HG03175 (cell line): ENCODE measurements around the gene PKDCC.
A peak's percentile ranks its signal among the peaks of the same experiment; 100 is the strongest.
"Not testable (repeated sequence)": the region's sequence is repeated elsewhere in the genome, so short reads cannot be mapped to it uniquely, and the experiment has no call there.

Source experiments
- ATAC-seq: cut with Tn5 transposase; IDR thresholded peaks from one replicate; pipeline ENCODE4 v1.9.1; 2021; ENCODE audit warnings: mild to moderate bottlenecking, moderate library complexity; ENCODE audit not compliant: unreplicated experiment

Gene PKDCC

DNA sequence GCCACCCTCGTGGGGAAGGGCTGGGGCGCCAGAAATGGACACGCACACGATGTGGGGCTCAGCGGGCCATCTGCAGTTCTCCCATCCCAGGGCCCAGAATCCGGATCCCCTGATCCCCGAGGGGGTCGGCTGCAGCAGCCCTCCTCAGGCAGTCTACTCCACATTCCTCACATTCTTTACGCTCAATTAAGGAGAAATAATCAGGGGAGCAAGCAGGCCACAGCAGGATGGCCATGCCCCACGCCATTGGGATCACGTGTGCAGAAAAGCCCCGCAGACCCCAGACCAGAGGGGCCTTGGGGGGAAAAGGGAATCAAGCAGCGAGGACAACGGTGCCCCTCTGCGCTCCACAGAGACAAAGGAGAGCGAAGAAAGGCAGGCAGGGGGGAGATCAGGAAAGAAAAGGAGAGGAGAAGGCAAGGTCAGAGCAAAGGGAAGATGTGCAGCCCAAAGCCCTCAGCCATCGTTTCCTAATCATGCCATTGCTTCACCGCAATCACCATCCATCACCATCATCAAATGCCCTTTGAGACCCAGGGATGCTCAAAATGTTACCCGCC is 17.5 kb upstream of the PKDCC start:
- ATAC-seq = no peak

DNA sequence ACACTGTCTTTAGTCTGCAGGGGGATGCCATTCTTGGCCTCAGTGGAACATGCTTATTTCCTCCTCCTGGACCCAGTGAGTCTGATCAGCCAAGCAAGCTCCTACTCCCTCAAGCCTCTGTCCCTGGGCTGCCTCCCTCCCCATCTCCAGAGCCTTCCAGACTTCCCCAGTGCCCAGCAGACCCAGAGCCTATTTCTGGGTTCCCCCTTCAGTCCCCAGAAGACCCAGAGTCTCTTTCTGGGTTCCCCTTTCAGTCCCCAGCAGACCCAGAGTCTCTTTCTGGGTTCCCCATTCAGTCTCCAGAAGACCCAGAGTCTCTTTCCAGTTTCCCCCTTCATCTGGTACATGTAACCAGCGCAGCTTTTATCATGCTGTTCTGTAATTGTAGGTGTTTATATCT is 17.0 kb upstream of the PKDCC start:
- no peak for ATAC-seq

DNA sequence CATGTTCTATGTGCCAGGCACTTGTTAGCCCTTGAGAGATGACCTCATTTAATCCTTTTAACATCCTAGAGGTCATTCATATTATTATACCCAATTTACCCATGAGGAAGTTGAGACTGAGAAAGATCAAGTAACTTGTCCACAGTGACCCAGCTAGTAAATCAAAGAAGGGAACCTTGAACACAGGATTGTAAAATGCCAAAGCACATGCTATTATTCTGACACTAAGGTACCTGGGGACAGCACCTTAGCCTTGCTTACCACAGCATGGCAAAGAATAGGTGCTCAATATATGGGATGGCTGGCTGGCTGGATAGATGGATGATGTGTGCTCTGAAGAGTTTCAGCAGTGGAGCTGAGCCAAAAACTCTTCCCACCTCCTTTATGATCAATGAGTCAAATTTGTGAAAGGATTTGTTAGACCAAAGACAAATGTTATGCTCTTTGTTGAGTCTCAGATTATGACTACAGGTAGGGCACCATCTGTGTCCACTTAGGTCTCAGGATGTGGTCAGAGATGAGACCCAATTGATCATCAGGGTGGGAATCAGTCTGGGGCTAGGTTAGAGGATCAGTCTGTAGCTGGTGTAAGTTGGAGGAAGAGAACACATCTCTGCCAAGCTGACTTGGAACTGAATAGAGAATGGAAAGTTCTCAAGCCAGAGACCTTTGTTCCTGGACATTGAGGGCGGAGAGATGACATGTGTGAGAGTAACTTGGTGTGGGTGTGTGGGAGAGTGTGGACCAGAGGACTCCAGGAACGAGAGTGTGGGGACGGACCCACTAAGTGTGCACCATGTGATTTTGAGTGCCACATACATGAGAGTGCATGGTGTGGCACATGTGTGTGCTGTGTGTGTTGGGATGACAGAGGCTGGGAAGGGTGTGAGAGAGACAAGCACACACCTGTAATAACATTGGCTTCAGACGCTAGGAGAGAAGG is 16.3 kb upstream of the PKDCC start:
- ATAC-seq = no peak

DNA sequence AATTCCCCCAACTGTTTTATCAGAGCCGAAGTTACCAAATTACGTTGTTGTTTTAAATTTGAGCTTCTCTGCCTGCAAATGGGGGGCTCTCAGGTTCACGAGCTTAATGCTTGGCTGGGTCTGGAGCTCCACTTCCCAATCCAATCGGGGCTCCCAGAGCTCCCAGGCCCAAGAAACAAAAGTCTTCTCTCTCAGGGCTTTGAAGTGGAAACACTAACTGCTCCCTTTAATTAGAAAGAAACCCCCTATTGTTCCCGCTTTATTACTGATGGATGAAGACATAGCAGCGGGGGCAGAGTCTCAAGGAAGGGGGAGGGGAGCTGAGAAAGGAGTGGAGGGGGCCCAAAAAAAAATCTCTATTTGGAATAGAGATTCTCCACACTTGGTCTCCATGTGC is 15.6 kb upstream of the PKDCC start:
- ATAC-seq = no peak

DNA sequence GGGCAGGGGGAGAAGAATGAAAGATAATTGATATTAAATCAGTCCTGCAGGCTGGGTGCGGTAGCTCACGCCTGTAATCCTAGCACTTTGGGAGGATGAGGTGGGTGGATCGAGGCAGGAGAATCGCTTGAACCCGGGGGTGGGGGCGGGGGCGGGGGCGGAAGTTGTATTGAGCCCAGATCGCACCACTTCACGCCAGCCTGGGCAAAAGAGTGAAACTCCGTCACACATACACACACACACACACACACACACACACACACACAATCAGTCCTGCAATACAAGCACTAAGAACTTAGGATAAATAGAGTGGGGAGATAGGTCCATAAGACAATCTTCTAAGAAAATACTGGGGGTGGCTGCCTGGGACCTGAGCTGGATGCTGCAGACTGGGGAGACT is 15.1 kb upstream of the PKDCC start:
- ATAC-seq = no peak

DNA sequence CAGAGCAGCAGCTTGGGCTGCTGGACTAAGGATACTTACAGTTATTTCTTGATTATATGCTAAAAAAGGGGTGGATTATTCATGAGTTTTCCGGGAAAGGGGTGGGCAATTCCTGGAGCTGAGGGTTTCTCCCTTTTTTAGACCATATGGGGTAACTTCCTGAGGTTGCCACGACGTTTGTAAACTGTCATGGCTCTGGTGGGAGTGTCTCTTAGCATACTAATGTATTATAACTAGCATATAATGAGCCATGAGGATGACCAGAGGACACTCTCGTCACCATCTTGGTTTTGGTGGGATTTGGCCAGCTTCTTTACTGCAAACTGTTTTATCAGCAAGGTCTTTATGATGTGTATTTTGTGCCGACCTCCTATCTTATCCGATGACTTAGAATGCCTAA is 13.7 kb upstream of the PKDCC start:
- not testable (repeated sequence) for ATAC-seq

DNA sequence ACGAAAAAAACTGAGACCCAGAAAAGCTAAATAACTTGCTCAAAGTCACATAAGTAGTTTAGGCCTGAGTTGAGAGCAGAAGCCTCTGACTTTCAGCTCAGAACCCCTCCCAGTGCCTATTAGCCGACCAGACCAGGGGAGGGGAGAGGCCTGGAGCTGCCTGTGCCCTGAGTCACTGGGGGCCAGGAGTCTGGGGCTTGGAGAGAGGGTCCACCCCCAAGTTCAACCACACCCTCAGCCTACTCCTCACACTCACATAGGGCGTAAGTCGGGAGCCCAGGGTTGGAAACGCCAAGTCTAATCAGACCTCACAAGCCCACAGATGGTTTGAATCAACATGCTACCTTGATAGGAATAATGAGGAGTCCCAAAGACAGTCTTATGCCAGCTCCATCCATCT is 12.6 kb upstream of the PKDCC start:
- ATAC-seq = no peak

DNA sequence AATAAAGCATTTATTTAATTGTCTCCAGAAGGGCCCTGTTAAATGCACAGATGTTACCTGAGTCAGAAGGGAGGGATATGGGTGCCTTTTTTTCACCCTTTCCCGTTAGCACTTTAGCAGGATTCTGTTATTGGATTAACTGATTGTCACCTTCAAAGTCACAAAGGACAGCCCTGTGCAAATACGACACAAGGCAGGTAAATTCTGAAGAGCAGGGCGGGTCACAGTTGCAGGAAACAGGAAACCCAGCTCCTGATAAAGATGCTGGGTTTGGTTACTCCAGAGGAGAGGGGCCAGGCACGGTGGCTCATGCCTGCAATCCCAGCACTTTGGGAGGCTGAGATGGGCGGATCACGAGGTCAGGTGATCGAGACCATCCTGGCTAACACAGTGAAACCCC is 11.4 kb upstream of the PKDCC start:
- ATAC-seq = no peak

DNA sequence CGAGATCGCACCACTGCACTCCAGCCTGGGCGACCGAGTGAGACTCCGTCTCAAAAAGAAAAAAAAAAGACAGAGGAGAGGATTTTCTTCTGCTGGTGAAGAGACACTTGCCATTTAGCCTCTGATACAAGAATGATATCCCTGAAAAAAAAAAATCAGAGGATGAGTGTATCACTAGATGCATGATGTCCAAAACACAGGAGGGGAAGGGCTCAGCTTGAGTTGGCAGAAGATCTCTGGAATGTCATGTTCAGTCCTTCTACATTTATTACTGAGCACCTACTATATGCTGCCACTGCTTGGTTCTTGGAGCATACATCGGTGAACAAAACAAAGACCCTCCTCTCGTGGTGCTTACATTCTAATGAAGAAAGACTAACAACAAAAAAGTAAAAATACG is 10.9 kb upstream of the PKDCC start:
- ATAC-seq = no peak

DNA sequence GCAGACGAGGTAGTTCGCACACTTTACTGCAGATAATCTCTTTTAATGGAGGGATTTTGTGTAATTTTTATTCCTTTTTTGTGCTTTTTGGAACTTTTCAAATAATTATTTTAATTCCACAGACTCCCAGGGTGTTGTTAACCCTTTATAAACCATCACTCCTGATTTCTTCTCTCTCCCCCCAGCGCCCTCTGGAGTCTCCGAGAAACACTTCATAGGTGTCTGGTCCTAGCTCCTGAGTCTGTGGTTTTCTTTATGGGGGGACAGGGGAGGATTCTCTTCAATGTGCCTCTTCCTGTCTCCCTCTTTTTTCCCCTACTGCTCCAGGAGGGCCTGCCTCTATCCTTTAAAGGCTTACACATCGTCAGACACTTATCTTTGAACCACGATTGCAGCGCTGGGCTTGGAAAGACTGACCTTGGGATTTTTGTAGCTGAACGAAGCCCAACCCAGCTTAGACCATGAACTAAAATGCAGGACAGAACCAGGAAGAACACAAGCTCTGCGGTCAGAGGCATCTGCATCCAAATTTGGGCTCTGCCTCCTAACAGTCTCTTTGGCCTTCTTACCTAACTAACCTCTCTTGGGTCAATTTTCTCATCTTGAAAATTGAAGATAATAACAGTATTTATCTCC is 7.1 kb upstream of the PKDCC start:
- no peak for ATAC-seq

DNA sequence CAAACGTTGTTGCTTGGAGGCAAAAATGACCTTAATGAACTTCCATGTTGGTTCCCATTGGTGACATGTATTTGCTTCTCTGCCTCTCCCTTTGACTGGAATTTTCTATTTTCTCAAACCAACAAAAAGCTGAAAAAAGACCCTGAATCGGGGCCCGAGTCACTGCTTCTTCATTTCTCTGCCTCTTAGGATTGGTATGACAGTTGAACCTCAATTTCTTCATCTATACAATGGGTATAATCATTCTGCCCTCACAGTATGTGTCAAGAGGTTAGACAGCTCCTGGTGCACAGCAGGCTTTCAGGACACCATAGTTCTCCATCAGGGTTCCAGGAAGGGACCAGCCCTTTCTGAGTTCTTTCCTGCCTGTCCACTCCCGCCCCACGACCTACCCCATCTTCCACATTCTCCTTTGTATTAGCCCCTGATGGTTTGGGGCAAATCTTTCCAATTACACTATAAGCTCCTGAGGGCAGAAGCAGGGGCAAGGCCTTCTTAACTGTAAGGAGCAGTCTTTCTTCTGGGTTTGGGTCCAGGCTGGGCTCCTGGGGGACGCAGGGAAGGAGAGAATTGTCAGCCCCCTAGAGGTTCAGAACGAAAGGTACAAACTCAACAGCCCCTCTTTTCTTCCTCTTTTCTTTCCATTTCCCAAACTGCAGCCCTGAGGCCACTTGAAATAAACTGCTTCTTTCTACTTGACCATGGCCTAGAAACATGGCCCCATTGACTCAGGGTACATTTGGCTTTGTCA is 6.3 kb upstream of the PKDCC start:
- no peak for ATAC-seq

DNA sequence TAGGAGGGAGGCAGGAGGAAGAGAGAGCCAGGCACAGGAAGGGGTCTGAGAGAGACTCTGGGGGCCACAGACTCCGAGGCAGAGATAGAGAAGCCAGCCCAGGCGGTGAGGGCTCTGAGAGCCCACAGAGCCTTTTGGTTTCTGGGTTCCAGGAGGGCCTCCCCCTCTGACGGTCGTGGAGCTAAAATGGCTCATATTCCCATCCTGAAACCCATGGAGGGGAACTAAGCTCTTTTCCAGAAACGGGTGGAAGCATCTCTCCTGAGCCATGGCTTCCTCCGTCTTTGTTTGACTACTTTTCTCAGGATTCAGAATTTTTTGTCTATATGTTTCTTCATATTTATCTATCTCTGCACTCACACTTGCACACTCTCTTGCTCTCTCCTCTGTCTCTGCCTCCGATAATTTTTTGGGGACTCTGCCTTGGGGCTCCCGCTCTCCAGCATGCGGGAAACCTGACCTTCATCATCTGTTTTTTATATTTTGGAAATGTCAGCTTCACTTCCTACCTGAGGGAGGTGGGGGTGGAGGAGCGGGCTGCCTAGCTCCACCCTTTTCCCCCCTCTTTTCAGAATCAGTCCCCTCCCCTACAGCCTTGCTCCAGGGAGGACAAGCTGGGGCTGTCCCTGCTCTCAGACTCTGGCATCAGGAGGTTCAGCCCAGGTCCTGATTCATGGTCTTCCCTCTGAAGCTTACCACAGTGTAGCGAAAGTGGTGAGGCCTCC is 5.0 kb upstream of the PKDCC start:
- ATAC-seq = no peak

DNA sequence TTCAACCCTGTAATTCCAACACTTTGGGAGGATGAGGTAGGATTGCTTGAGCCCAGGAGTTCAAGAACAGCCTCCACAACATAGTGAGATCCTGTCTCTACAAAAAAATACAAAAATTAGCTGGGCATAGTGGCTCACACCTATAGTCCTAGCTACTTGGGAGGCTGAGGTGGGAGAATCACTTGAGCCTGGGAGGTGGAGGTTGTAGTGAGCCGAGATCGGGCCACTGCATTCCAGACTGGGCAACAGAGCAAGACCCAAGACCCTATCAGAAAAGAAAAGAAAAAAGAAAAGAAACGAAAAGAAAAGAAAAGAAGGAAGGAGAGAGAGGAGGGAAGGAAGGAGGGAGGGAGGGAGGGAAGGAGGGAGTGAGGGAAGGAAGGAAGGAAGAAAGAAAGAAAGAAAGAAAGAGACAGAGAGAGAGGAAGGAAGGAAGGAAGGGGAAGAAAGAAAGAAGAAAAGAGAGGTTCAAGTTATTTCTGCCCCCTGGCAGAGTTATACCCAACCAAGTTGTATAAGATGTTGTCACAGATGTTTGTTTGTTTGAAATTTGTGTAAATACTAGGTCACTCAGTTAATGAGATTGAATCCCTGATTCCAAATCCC is 3.9 kb upstream of the PKDCC start:
- ATAC-seq = no peak

DNA sequence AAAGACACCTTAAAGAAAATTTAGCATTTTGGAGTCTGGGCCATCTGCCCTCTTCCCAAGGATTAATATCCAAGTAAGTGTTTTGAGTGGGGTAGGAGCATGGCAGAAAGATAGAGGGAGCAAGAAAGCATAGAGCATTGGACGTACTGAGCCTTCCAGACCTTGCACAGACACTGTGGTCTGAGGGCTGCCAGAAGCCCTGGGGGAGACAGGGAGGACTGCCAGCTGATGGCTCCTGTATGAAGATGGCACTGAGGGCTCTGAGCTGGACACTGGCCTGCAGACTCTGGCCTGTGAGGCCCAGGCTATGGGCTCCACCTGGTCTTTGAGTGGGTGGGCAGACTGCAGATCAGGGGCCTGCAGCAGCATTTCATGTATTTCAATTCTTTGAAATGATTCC is 2.9 kb upstream of the PKDCC start:
- no peak for ATAC-seq

DNA sequence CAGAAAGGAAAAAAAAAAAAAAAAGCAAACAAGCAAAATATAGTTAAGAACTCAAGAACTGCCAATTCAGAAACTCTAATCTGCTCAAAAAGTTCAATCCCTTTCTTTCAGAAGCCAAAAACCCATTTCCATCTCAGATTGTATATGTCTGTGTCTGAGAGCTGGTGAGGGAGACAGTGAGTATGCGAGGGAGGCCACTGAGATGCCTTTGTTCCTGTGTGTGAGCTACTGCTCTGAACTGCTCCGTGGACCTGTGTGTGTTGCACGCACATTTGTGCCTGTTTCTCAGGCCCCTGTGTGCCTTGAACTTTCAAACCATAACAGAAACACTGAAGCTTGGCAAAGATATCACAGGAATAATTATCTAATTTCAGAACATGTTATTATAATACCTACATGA is 2.5 kb upstream of the PKDCC start:
- no peak for ATAC-seq

DNA sequence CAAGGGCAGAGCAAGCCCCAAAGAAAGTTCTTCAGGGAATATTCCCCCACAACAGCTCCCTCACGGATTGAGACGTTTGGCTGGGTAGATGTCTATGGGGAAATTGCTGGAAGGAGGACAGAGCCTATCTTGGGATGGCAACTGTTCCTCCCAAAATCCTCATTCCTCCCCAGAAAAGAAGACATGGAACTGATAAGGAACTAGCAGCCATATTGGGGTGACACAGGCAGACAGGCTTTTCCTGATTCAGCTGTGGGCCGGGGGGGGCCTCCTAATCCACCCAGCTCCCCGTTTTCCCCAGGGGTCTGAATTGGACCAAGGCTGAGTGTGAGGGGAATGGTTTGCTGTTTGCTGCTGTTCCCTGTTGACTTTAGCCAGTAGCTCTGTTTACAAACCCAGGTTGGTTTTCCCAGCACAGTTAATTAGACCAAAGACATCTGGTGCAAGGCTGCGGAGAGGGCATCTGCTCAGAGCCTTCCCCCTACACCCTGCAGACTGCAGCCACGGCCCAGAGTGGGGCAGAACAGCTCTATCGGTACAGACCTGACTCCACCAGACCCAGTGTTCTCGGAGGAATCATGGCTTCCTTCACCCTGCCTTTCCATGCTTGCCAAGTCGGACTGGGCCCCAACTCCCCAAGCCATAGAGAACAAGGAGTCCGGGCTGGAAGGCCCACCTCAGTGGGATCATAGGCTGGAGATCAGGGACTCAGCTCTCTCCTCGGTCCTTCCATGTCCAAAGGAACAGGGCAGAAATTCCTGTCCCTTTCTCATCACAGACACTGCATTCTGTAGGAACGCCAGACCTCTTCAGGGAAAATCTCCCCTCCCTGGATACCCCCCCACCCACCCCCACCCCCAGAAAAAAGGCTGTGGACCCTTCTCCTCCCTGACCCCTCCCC is 1.7 kb upstream of the PKDCC start:
- no peak for ATAC-seq

DNA sequence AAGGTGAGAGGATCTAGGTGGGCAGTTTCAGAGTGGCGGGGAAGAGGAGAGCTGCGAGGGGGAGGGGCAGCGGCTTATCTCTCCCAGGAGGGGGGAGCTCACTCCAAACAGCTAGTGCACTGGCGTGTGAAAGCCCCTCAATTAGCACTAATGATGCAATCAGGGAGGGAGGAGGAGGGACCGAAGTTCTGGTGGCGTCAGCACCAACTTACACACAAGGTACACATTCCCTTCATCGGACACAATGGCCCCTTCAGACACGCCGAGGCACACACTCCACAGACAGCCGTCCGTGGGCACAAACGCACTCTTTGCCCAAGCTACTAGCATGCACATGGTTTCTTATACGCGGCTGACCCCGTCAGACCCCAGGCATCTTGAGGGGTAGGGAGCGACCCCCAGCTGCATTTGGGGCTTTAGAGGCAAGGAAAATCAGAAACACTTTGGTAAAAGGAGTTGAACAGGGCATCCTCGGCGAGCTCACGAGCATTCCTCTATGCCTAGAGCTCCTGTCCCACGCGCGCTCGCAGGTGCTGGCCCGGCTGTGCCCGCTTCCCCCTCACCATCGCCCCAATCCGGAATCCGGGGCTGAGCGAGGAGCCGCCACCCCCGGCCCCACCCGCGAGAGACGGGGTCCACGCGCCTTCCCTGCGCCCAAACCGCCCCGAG is 868 bp upstream of the PKDCC start:
- no peak for ATAC-seq

DNA sequence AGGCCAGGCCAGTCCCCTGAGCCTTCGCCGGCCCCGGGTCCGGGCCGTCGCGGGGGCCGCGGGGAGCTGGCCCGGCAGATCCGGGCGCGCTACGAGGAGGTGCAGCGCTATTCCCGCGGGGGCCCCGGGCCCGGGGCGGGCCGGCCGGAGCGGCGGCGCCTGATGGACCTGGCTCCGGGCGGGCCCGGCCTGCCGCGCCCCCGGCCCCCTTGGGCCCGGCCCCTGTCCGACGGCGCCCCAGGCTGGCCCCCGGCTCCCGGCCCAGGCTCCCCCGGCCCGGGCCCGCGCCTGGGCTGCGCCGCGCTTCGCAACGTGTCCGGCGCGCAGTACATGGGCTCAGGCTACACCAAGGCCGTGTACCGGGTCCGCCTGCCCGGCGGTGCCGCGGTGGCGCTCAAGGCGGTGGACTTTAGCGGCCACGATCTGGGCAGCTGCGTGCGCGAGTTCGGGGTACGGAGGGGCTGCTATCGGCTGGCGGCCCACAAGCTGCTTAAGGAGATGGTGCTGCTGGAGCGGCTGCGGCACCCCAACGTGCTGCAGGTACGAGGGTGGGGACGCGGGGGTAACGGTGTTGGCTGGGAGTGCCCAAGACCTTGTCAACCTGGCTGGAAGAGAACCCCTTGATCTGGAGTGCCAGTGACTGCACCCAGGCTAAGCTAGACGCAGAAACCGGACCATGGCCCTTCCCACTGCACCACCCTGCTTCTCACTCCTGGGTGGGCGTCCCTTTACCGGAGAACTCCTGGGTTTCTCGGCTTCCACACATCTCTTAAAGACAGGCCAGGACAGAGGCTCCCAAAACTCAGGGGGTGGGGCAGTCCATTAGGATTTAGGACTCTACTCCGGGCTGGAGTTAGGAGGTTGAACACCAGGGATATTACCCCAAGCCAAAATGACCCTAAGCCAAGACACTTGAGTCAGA is 739 bp downstream of the PKDCC start:
- ATAC-seq = peak; percentile 23
